ENCODE results near the gene ADAMTS15. TPM values are rescaled to one million over a fixed set of nuclear protein-coding genes. Genes with fewer than 3 reads are reported as not detected.

Gene ADAMTS15, protein sequence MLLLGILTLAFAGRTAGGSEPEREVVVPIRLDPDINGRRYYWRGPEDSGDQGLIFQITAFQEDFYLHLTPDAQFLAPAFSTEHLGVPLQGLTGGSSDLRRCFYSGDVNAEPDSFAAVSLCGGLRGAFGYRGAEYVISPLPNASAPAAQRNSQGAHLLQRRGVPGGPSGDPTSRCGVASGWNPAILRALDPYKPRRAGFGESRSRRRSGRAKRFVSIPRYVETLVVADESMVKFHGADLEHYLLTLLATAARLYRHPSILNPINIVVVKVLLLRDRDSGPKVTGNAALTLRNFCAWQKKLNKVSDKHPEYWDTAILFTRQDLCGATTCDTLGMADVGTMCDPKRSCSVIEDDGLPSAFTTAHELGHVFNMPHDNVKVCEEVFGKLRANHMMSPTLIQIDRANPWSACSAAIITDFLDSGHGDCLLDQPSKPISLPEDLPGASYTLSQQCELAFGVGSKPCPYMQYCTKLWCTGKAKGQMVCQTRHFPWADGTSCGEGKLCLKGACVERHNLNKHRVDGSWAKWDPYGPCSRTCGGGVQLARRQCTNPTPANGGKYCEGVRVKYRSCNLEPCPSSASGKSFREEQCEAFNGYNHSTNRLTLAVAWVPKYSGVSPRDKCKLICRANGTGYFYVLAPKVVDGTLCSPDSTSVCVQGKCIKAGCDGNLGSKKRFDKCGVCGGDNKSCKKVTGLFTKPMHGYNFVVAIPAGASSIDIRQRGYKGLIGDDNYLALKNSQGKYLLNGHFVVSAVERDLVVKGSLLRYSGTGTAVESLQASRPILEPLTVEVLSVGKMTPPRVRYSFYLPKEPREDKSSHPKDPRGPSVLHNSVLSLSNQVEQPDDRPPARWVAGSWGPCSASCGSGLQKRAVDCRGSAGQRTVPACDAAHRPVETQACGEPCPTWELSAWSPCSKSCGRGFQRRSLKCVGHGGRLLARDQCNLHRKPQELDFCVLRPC
- 5.1 to 7.9 TPM (median 7.1 TPM) in 5 replicates for total RNA-seq (2022; extraction: Qiagen RNA extraction)

GRCh38 chr11:130448416-130449309 lies at the start of gene ADAMTS15:
ADAMTS15 (plus strand) TSS chr11:130448645; CDS start chr11:130448974, 329 bp downstream.

DNA sequence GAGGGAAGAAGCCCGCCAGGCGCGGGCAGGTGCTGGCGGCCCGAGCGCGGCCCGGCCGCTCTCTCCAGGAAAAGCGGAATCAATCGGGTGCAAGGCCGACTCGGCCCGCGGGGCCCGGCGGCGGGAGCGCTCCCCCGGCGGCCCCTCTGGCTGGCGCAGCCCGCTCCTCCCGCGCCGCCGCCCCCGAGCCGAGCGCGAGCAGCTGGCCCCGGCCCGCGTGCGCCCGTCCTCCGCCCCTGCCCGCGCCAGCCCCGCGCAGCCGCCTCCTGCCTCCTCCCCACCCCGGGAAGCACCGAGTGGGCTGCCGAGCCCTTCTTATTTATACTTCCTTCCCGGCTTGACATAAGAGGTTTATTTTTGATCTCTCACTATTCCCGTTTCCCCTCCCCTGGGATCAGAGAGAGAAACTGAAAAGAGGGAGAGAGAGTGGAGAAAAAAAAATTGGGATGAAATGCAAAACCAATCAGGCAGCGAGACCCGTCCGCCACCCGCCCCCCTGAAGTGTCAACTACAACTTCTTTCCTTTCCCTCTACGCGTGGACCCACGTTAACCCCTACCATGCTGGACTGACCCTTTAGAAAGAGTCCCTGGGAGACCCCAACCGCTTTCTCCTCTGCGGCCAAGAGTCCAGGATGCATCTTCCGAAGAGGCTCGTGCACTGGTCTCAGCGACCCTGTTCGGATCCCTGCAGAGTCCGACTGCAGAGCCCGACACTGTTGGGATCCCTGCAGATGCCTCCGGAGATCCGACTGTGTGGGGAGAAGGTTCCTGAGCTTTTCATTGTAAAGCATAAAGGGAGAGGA lies 19.9 kb upstream of the ADAMTS15 start, which contains the start of gene ADAMTS8:
Gene ADAMTS8 (minus strand): TSS at position 294 of the 804 bp plus-strand sequence. CDS start 323 bp downstream, outside the sequence.

Other genes starting within 250 kb of the ADAMTS15 start
- gene ZBTB44, start 133.7 kb upstream of the ADAMTS15 start, total RNA-seq (2022; extraction: Qiagen RNA extraction): 4.7 to 7.7 TPM (median 6.6 TPM) in 5 replicates
- gene ADAMTS8, start 20.0 kb upstream of the ADAMTS15 start, total RNA-seq (2022; extraction: Qiagen RNA extraction): 2.5 to 3.0 TPM (median 2.8 TPM) in 5 replicates